WI38 (cell line): ENCODE measurements around the gene BCKDK.

Source experiments
- H3K4me3 ChIP-seq: 2 replicates; pipeline ENCODE4 v1.5.1; 2011; ENCODE audit warnings: low read depth, mild to moderate bottlenecking, control low read depth, low read length
- TF ChIP-seq, protein P1 (sequence below): IDR thresholded peaks from 2 replicates; pipeline ENCODE4 v1.5.1; 2012; ENCODE audit warnings: low read depth, mild to moderate bottlenecking, control low read depth, low read length

Gene BCKDK

GRCh38 chr16:31067342-31067741 lies 40.8 kb upstream of the BCKDK start:
- H3K4me3 ChIP-seq = no peak overlapping the region
- TF ChIP-seq, protein P1, sequence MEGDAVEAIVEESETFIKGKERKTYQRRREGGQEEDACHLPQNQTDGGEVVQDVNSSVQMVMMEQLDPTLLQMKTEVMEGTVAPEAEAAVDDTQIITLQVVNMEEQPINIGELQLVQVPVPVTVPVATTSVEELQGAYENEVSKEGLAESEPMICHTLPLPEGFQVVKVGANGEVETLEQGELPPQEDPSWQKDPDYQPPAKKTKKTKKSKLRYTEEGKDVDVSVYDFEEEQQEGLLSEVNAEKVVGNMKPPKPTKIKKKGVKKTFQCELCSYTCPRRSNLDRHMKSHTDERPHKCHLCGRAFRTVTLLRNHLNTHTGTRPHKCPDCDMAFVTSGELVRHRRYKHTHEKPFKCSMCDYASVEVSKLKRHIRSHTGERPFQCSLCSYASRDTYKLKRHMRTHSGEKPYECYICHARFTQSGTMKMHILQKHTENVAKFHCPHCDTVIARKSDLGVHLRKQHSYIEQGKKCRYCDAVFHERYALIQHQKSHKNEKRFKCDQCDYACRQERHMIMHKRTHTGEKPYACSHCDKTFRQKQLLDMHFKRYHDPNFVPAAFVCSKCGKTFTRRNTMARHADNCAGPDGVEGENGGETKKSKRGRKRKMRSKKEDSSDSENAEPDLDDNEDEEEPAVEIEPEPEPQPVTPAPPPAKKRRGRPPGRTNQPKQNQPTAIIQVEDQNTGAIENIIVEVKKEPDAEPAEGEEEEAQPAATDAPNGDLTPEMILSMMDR = no peak

DNA sequence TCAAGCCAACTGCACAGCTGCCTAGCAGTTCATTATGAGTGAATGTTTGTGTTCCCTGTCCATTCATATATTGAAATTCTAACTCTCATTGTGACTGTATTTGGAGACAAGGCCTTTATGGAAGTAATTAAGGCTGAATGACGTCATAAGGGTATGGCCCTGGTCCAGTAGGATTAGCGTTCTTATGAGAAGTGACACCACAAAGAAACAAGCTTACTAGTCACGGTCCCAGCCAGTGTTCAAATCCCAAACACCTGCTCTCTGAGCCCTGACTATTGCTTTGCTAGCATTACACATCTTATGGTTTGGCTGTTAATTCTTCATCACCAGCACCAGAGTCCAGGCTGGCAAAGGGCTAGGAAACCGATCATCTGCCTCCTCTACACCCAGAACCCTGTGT lies 36.3 kb upstream of the BCKDK start:
- H3K4me3 ChIP-seq = peak overlapping the region; percentile 71

GRCh38 chr16:31072540-31073141 lies 35.5 kb upstream of the BCKDK start:
- TF ChIP-seq, protein P1 = no peak
- H3K4me3 ChIP-seq = peak overlapping the region; percentile 71

More for the DNA sequence above, 36.3 kb upstream of the BCKDK start:
- TF ChIP-seq, protein P1 = no peak

- H3K4me3 ChIP-seq = peak overlapping the region; percentile 71
- TF ChIP-seq, protein P1 = no peak
Measured at GRCh38 chr16:31073142-31073969, 34.8 kb upstream of the BCKDK start.

DNA sequence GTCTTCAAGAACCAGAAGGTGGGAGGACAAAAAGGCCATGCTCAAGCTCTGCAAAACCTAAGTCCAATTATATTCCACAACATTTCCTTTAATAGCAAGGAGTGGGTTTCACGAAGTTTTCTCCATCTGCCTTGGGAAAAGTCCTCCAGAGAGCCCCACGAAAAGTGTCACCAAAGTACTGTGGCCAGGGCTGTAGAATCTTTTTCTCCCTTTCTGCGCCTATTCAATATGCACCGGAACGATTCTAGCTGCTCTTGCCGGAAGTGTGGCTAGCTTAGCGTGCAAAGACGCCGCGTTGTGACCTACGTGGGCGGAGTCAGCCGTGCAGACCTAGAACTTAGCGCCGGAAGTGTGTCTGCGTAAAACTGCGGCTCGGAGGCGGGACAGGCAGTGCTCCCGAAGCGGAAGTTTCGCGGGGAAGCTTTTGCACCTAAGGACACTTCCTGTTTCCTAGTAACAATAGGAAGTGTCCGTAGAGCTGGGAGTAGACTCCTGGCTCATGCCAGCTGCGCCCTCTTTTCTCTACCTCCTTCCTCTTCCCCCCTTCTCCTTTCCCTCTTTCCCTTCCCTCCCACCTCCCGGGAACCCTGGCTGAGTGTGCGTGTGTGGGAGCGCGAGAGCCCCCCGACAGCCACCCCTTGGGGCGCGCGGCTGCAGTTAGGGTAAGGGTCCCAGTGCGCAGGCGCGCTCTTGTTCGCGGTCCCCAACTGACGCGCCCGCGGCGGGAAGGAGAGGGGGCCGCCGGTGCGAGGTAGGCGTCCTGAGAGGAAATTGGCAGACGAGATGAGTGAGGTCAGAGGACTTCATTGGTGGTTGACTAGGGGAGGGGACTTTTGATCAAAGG lies 34.0 kb upstream of the BCKDK start, which contains the start of the genes ZNF646 and ZNF668:
ZNF646 (plus strand) TSS at position 453 of the 844 bp plus-strand sequence. CDS start 1,903 bp downstream, outside the sequence.
ZNF668 (minus strand) TSS at position 271 of the 844 bp plus-strand sequence. CDS start 9,781 bp downstream, outside the sequence.
- TF ChIP-seq, protein P1 = no peak
- peak within 1 kb of the TSS; percentile 71 for H3K4me3 ChIP-seq

GRCh38 chr16:31074814-31075183 lies 33.4 kb upstream of the BCKDK start:
- TF ChIP-seq, protein P1 = no peak
- H3K4me3 ChIP-seq = peak overlapping the region; percentile 71
